Epidermal melanocyte (primary cell): ENCODE data around the gene GAL.

Experiments
- DNase-seq: peaks from one replicate; pipeline ENCODE4 v3.0.0; 2011; ENCODE audit warnings: low spot score; ENCODE audit not compliant: insufficient read length

GAL gene

DNA sequence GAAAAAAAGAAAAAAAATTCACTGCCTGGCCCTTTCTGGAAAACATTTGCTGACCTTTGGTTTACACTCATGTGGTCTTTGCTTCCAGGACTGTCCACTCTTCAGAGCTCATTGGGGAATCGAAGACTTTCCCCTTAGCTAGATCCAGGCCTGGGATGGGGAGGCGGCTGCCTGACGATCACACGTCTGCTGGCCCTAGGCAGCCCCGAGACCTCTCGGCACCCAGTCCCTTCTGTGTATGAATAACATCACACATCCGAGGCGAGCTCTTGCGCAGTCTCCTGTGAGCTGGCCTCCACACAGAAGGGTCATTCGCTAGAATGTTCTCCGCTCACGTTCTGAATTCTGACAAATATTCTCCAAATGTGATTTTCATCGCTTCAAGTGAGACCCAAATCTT, 25.7 kb upstream of the GAL start:
- DNase-seq, result no peak

GRCh38 chr11:68659158-68659921, 25.0 kb upstream of the GAL start:
- DNase-seq, result peak; percentile 82

- DNase-seq, result no peak
These were observed 24.1 kb upstream of the GAL start for GRCh38 chr11:68660066-68660810.

- no peak for DNase-seq
These were observed 23.3 kb upstream of the GAL start for GRCh38 chr11:68661014-68661413.

DNA sequence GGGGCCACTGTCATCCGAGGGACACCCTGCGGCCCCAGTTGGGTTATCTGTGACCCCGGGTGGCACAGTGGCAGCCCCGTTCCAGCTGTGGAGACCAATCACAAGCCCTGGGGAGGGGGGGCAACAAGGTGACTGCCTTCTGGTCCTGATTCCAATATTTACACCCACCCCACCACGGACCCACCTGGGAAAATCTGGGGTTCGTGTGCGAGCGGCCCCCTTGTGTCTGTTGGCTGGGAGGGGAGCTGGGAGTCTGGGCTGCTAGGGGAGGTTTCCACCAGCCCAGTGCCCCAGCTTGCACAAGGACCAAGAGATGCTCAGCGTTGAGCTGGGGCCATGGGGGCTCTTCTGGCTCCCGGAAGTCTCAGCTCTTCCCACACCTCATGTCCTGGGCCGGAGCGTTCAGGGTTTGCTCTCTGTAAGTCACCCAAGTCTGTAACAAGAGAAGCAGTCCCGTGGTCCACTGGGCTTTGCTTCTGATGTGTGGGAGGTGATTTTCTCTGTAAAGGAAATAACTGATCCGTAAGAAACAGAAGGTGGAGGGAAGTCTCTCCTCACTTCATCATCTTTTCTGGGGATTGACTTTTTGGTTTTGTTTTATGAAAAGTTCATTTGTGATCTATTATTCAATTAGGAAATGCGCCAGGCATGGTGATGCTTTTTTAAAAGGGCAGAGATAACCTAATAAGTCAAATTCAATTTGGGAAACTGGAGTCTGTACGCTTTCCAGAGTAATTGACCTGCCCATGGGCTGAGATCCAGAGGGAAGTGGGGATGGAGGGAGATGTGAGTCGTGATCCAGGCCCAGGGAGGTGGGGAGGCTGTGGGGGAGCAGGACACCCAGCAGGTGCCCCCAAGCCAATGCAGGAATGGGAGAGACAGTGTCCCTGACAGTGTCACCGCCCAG, 22.4 kb upstream of the GAL start:
- DNase-seq, result no peak

GRCh38 chr11:68663482-68664010, 20.8 kb upstream of the GAL start:
- no peak for DNase-seq

DNA sequence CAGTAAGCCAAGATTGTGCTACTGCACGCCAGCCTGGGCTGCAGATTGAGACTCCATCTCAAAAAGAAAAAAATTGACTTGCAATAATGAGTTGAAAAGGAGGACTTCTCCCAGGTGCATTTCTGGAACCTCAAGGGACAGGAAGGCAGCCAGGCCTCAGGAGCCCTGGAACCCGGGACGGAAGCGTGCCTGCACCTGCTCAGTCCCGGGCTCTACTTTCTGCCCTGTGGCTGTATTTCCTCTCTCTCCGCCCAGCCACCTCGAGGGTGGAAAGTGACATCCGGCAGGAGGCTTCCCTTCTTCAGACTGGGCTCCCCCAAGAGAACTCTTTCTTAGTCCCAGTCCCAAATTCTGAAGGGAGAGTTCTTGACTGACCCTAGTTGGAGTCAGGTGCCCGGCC, 20.2 kb upstream of the GAL start:
- DNase-seq, result no peak

GRCh38 chr11:68664906-68665305, 19.4 kb upstream of the GAL start:
- no peak for DNase-seq

- DNase-seq, result no peak
These were observed 18.9 kb upstream of the GAL start for GRCh38 chr11:68665436-68665835.

GRCh38 chr11:68666849-68667248, 17.5 kb upstream of the GAL start:
- DNase-seq, result no peak

GRCh38 chr11:68667511-68668500, 16.5 kb upstream of the GAL start:
- no peak for DNase-seq

GRCh38 chr11:68669301-68670090, 14.8 kb upstream of the GAL start:
- DNase-seq, result no peak

GRCh38 chr11:68670208-68670992, 13.9 kb upstream of the GAL start:
- DNase-seq, result no peak

GRCh38 chr11:68673306-68673945, 10.9 kb upstream of the GAL start:
- DNase-seq, result no peak

GRCh38 chr11:68673991-68674390, 10.4 kb upstream of the GAL start:
- DNase-seq, result no peak

- DNase-seq, result no peak
These were observed 9.9 kb upstream of the GAL start for GRCh38 chr11:68674461-68674860.

GRCh38 chr11:68677432-68677831, 6.9 kb upstream of the GAL start:
- DNase-seq, result peak; percentile 57

- no peak for DNase-seq
These were observed 6.3 kb upstream of the GAL start for GRCh38 chr11:68678031-68678441.
